Activated CD8-positive, alpha-beta memory T cell treated with anti-CD3 and anti-CD28 coated beads, Interleukin-2, amount 50 U/mL, for 4 hours (primary cell): ENCODE results near the gene LMNB1.
"Not testable (repeated sequence)": the region's sequence is repeated elsewhere in the genome, so short reads cannot be mapped to it uniquely, and the experiment has no call there.

Source experiments
- DNase-seq: peaks from one replicate; pipeline ENCODE4 v3.0.0-alpha.2; 2020

Gene LMNB1

GRCh38 chr5:126776499-126777256, at the start of gene LMNB1:
TSS of gene LMNB1 (plus strand) at chr5:126777136. CDS start at chr5:126777509, 373 bp downstream.
- DNase-seq: peak; percentile 94

- no peak for DNase-seq
These were observed 44.2 kb upstream of the LMNB1 start for GRCh38 chr5:126732716-126733115.

- not testable (repeated sequence) for DNase-seq
These were observed 42.4 kb upstream of the LMNB1 start for GRCh38 chr5:126734573-126734972.

- DNase-seq: no peak
These were observed 40.8 kb upstream of the LMNB1 start for GRCh38 chr5:126736141-126736540.

- no peak for DNase-seq
These were observed 35.6 kb upstream of the LMNB1 start for GRCh38 chr5:126741361-126741760.

- DNase-seq: no peak
These were observed 34.5 kb upstream of the LMNB1 start for GRCh38 chr5:126742425-126742824.

GRCh38 chr5:126744836-126745235, 32.1 kb upstream of the LMNB1 start:
- DNase-seq: no peak

- no peak for DNase-seq
These were observed 31.5 kb upstream of the LMNB1 start for GRCh38 chr5:126745259-126745992.

- DNase-seq: no peak
These were observed 30.6 kb upstream of the LMNB1 start for GRCh38 chr5:126746290-126746689.

GRCh38 chr5:126752081-126752785, 24.7 kb upstream of the LMNB1 start:
- no peak for DNase-seq

- no peak for DNase-seq
These were observed 23.7 kb upstream of the LMNB1 start for GRCh38 chr5:126753227-126753626.

GRCh38 chr5:126754609-126755008, 22.3 kb upstream of the LMNB1 start:
- DNase-seq: no peak

- DNase-seq: no peak
These were observed 21.3 kb upstream of the LMNB1 start for GRCh38 chr5:126755593-126755992.

GRCh38 chr5:126757713-126758357, 19.1 kb upstream of the LMNB1 start:
- no peak for DNase-seq

GRCh38 chr5:126763371-126763770, 13.6 kb upstream of the LMNB1 start:
- no peak for DNase-seq

- no peak for DNase-seq
These were observed 7.2 kb upstream of the LMNB1 start for GRCh38 chr5:126769703-126770102.

GRCh38 chr5:126773536-126773935, 3.4 kb upstream of the LMNB1 start:
- DNase-seq: not testable (repeated sequence)

- DNase-seq: not testable (repeated sequence)
These were observed 2.3 kb upstream of the LMNB1 start for GRCh38 chr5:126774595-126774994.

- DNase-seq: peak; percentile 56
These were observed 480 bp downstream of the LMNB1 start for GRCh38 chr5:126777257-126777974.

GRCh38 chr5:126777975-126778674, 1.2 kb downstream of the LMNB1 start:
- DNase-seq: peak; percentile 86

- DNase-seq: no peak
These were observed 1.9 kb downstream of the LMNB1 start for GRCh38 chr5:126778675-126779403.
